ENCODE data around the gene KIAA0825.

DNA sequence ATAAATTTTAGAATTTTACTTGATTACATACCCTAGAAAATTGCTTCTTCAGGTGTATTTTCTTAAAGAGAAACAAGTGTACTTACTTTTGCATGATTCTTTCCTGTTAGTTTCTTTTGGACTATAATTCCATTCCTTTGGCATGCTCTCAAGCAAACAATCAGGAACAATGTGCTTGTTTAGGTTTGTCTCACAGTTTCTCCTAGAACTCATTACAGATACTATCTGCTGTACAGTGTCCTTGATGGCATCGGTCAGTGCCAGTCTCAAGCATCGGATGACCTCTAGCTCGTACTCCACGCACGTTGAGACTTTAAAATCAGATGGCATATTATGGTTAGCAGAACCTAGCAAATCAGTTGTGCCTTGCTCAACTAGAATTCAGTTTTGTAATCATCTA, 214.9 kb downstream of the KIAA0825 start:
- TF ChIP-seq EZH2phosphoT487 (IDR thresholded peaks at IDR 0.05; ENCODE audit: low read depth) = no peak
- TF ChIP-seq, protein P1, sequence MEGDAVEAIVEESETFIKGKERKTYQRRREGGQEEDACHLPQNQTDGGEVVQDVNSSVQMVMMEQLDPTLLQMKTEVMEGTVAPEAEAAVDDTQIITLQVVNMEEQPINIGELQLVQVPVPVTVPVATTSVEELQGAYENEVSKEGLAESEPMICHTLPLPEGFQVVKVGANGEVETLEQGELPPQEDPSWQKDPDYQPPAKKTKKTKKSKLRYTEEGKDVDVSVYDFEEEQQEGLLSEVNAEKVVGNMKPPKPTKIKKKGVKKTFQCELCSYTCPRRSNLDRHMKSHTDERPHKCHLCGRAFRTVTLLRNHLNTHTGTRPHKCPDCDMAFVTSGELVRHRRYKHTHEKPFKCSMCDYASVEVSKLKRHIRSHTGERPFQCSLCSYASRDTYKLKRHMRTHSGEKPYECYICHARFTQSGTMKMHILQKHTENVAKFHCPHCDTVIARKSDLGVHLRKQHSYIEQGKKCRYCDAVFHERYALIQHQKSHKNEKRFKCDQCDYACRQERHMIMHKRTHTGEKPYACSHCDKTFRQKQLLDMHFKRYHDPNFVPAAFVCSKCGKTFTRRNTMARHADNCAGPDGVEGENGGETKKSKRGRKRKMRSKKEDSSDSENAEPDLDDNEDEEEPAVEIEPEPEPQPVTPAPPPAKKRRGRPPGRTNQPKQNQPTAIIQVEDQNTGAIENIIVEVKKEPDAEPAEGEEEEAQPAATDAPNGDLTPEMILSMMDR (IDR thresholded peaks at IDR 0.05; ENCODE audit: low read depth, low read length) = no peak
